ENCODE results near the gene HMBS. TPM values are rescaled to one million over a fixed set of nuclear protein-coding genes. Genes with fewer than 3 reads are reported as not detected.

HMBS gene
- total RNA-seq (100 to 1,000 TPM in 1 of 2 donors, 10 to 100 TPM in 1; 10.5 to 224 TPM), polyA plus RNA-seq (10 to 100 TPM; 21.2 to 32.2 TPM)

DNA sequence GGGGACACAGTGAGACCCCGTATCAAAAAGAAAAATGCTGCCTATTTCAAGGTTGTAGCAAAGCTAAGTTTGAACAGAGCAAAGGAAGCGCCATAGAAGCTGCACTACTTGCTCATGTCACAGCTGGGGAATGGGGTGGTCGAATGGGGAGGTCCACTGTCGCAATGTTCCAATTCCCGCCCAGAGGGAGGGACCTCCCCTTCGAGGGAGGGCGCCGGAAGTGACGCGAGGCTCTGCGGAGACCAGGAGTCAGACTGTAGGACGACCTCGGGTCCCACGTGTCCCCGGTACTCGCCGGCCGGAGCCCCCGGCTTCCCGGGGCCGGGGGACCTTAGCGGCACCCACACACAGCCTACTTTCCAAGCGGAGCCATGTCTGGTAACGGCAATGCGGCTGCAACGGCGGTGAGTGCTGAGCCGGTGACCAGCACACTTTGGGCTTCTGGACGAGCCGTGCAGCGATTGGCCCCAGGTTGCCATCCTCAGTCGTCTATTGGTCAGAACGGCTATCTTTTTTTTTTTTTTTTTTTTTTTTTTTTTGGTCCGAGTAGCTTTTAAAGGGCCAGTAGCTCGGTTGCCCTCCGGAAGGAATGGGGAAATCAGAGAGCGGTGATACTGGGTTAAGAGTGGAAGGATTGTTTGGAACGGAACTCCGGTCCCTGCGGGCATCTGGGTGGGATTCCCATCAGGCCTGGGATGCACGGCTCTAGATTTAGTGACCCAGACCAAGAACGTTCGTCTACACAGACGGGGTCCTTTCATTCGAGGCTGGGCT, at the start of gene HMBS:
TSS of gene HMBS (plus strand) at position 219 of the 774 bp plus-strand sequence. CDS start at position 372, 153 bp downstream.
- TF ChIP-seq HNF4A (conservative IDR thresholded peaks at IDR 0.05) (no peak), RXRA (IDR thresholded peaks at IDR 0.05) (peak in 1 of 2 donors; percentile 41), YY1 (IDR thresholded peaks at IDR 0.05) (peak; percentile 69), FOXA2 (IDR thresholded peaks at IDR 0.05) (no peak), EGR1 (IDR thresholded peaks at IDR 0.05; ENCODE audit: low read depth in 2 of 2) (no peak), HNF4G (IDR thresholded peaks at IDR 0.05) (no peak), NR2F2 (IDR thresholded peaks at IDR 0.05) (peak; percentile 64), JUND (IDR thresholded peaks at IDR 0.05) (no peak), SP1 (IDR thresholded peaks at IDR 0.05) (peak; percentile 72), GABPA (IDR thresholded peaks at IDR 0.05 in 1 of 2, conservative IDR thresholded peaks at IDR 0.05 in 1 of 2) (peak; percentile 76 to 92), FOXA1 (IDR thresholded peaks at IDR 0.05) (no peak), RAD21 (IDR thresholded peaks at IDR 0.05) (no peak), TAF1 (conservative IDR thresholded peaks at IDR 0.05) (peak; percentile 57)
- TF ChIP-seq, protein P1, sequence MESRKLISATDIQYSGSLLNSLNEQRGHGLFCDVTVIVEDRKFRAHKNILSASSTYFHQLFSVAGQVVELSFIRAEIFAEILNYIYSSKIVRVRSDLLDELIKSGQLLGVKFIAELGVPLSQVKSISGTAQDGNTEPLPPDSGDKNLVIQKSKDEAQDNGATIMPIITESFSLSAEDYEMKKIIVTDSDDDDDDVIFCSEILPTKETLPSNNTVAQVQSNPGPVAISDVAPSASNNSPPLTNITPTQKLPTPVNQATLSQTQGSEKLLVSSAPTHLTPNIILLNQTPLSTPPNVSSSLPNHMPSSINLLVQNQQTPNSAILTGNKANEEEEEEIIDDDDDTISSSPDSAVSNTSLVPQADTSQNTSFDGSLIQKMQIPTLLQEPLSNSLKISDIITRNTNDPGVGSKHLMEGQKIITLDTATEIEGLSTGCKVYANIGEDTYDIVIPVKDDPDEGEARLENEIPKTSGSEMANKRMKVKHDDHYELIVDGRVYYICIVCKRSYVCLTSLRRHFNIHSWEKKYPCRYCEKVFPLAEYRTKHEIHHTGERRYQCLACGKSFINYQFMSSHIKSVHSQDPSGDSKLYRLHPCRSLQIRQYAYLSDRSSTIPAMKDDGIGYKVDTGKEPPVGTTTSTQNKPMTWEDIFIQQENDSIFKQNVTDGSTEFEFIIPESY (IDR thresholded peaks at IDR 0.05), result no peak
- TF ChIP-seq, protein P2, sequence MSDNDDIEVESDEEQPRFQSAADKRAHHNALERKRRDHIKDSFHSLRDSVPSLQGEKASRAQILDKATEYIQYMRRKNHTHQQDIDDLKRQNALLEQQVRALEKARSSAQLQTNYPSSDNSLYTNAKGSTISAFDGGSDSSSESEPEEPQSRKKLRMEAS (IDR thresholded peaks at IDR 0.05), result peak; percentile 81
- TF ChIP-seq, protein P3, sequence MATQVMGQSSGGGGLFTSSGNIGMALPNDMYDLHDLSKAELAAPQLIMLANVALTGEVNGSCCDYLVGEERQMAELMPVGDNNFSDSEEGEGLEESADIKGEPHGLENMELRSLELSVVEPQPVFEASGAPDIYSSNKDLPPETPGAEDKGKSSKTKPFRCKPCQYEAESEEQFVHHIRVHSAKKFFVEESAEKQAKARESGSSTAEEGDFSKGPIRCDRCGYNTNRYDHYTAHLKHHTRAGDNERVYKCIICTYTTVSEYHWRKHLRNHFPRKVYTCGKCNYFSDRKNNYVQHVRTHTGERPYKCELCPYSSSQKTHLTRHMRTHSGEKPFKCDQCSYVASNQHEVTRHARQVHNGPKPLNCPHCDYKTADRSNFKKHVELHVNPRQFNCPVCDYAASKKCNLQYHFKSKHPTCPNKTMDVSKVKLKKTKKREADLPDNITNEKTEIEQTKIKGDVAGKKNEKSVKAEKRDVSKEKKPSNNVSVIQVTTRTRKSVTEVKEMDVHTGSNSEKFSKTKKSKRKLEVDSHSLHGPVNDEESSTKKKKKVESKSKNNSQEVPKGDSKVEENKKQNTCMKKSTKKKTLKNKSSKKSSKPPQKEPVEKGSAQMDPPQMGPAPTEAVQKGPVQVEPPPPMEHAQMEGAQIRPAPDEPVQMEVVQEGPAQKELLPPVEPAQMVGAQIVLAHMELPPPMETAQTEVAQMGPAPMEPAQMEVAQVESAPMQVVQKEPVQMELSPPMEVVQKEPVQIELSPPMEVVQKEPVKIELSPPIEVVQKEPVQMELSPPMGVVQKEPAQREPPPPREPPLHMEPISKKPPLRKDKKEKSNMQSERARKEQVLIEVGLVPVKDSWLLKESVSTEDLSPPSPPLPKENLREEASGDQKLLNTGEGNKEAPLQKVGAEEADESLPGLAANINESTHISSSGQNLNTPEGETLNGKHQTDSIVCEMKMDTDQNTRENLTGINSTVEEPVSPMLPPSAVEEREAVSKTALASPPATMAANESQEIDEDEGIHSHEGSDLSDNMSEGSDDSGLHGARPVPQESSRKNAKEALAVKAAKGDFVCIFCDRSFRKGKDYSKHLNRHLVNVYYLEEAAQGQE (IDR thresholded peaks at IDR 0.05), result no peak
- TF ChIP-seq, protein P4, sequence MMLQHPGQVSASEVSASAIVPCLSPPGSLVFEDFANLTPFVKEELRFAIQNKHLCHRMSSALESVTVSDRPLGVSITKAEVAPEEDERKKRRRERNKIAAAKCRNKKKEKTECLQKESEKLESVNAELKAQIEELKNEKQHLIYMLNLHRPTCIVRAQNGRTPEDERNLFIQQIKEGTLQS (IDR thresholded peaks at IDR 0.05), result no peak
- TF ChIP-seq, protein P5, sequence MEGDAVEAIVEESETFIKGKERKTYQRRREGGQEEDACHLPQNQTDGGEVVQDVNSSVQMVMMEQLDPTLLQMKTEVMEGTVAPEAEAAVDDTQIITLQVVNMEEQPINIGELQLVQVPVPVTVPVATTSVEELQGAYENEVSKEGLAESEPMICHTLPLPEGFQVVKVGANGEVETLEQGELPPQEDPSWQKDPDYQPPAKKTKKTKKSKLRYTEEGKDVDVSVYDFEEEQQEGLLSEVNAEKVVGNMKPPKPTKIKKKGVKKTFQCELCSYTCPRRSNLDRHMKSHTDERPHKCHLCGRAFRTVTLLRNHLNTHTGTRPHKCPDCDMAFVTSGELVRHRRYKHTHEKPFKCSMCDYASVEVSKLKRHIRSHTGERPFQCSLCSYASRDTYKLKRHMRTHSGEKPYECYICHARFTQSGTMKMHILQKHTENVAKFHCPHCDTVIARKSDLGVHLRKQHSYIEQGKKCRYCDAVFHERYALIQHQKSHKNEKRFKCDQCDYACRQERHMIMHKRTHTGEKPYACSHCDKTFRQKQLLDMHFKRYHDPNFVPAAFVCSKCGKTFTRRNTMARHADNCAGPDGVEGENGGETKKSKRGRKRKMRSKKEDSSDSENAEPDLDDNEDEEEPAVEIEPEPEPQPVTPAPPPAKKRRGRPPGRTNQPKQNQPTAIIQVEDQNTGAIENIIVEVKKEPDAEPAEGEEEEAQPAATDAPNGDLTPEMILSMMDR (IDR thresholded peaks at IDR 0.05; ENCODE audit: low read depth, low read length, missing input control), result no peak
- no peaks in the 10 kb centered on the region for H3K9me3 ChIP-seq (ENCODE audit: control insufficient read depth in 4 of 4, low read length in 3 of 4)
- peak within 1 kb of the TSS; percentile 31 to 85 for H3K9ac ChIP-seq (ENCODE audit: low read depth in 1 of 2, low read length in 2 of 2)
- WGBS, result under 1% methylated on average over 45 of the region's 45 CpGs
- H3K27me3 ChIP-seq (ENCODE audit: control insufficient read depth in 4 of 4, insufficient read depth in 4 of 4, low read length in 3 of 4), result no peaks in the 10 kb centered on the region
- H3K36me3 ChIP-seq (ENCODE audit: control insufficient read depth in 4 of 4, insufficient read depth in 3 of 4, low read depth in 1 of 4, low read length in 3 of 4), result peaks cover 5 to 24% (median 18%) of the 10 kb centered on the region in 4 donors
- peak within 1 kb of the TSS; percentile 94 to 95 for H3K27ac ChIP-seq (ENCODE audit: low read depth in 1 of 2, low read length in 2 of 2)
- H3K4me3 ChIP-seq (ENCODE audit: low read depth in 1 of 3, low read length in 3 of 3), result peak within 1 kb of the TSS; percentile 69 to 94 (median 84)
- H3K4me1 ChIP-seq (ENCODE audit: control insufficient read depth in 4 of 4, insufficient read depth in 4 of 4, low read length in 3 of 4), result peaks cover 5 to 17% (median 10%) of the 10 kb centered on the region in 4 donors
- DNase-seq (ENCODE audit: low spot score), result peak; percentile 95

Data from liver (tissue), 9 donors.